COLO668 (cell line): Measurements from ENCODE around the gene MPRIP.

ENCODE experiments used
- DNase-seq: peaks from one replicate; lab custom pipeline; 2025; ENCODE audit not compliant: unreplicated experiment; lab: John Stamatoyannopoulos, UW

The MPRIP gene

DNA sequence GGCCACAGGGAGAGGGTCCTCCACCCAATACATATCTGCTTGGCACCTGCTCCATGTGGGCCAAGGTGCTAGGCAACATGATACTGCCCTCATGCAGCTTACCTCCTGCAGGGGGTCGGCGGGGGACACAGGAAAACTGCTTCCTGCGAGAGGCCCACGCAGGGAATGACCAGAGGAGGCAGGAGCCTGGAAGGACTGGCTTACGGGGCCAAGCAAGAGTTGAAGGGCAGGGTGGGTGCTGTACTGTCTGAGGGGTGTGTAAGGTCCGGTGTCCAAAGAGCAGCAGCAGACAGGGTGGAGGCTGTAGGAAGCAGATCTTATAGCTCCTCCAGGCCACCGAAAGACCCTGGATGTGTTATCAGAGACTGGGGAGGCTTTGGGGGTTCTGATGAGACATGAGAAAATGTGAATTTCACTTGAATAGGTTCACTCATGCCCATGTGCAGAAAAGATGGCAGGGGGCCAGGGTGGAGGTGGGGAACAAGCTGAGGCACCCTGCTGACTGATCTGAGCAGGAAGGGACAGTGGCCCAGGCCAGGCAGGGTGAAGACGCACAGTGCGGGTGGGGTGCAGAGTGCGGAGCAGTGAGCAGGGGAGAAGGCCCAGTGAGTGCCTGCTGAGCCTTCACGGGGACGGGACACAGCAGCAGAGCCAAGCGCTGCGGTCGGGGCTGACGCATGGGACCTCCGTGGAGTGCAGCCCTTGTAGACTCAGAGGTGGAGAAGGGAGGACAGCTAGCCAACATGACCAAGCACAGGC, 186.4 kb downstream of the MPRIP start:
- no peak for DNase-seq

DNA sequence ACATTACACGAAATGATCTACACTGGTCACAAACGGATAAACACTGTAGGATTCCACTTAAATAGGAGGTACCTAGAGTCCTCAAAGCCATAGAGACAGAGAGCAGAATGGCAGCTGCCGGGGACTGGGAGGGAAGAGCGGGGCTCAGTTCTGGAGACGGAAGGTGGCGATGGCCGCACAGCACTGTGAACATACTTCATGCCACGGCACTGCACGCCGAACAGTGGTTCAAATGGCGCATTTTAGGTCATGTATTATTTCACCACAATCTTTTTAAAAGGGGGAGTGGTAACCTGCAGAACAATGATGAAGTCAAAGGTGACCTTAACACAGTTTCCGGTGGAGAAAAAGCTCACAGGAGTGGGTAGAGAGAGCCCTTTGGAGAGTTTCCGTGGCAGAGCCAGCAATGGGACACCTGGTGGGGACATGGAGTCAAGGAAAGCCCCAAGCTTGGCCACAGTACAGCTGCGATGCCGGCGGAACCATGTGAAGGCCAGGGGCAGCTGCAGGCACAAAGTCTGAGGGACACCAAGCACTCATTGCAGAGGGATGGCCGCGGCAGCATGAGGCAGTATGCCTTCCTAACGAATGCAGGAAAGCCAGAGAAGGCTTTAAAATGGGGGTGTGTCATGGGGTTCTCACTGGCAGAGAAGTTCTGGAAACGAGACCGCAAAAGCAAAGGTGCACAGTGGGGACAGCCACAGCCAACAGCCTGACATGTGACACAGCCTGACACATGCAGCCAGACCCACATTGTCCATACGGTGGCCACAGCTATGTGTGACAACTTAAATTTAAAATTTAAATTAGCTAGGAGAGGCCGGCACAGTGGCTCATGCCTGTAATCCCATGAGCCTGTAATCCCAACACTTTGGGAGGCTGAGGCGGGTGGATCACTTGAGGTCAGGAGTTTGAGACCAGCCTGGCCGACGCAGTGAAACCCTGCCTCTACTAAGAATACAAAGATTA, 187.4 kb downstream of the MPRIP start:
- DNase-seq, result no peak

DNA sequence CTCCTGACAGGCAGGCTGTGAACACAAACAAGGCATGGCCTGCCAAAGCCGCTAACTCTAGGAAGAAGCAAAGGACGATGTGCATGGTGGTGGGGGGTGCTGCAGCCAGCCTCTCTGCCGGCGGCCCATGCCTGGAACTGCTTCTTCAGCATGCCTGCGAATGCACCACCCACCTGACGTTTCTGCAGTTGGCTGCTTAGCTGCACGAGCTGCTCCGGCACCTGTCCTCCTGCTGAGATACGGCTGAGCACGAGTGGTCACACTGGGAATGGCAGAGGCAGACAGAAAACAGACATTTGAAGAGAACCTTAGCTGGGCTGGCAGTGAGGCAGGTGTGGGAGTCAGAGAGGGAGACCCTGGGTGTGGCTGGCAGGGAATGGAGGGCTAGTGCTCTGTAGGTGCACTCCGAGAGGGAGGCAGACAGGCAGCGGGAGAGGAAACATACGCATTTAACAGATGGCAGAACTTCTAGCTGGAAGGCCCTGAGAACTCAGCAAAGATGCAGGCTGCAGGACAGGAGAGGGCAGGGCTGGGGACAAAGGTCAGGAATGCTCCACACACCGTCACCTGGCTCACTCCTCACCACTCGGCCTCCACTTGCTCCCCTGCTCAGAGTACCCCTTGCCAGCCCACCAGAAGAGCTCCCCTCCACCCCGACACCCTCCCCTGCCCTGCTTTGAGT, 189.5 kb downstream of the MPRIP start:
- DNase-seq, result no peak

DNA sequence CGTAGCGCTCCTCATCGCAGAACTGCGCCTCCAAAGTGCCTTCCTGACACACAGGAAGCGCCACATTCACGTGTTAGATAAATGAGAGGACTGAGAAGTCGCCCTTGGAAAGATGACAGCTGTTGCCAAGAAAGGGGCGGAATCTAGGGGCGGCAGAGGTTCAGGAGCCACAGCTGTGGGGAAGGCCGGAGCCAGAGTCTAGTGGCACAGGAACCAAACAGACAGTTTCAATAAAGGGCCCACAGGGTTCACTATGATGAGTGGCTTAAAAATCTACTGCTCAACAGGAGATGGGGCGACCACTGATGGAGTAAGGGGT, 190.0 kb downstream of the MPRIP start:
- DNase-seq, result no peak

DNA sequence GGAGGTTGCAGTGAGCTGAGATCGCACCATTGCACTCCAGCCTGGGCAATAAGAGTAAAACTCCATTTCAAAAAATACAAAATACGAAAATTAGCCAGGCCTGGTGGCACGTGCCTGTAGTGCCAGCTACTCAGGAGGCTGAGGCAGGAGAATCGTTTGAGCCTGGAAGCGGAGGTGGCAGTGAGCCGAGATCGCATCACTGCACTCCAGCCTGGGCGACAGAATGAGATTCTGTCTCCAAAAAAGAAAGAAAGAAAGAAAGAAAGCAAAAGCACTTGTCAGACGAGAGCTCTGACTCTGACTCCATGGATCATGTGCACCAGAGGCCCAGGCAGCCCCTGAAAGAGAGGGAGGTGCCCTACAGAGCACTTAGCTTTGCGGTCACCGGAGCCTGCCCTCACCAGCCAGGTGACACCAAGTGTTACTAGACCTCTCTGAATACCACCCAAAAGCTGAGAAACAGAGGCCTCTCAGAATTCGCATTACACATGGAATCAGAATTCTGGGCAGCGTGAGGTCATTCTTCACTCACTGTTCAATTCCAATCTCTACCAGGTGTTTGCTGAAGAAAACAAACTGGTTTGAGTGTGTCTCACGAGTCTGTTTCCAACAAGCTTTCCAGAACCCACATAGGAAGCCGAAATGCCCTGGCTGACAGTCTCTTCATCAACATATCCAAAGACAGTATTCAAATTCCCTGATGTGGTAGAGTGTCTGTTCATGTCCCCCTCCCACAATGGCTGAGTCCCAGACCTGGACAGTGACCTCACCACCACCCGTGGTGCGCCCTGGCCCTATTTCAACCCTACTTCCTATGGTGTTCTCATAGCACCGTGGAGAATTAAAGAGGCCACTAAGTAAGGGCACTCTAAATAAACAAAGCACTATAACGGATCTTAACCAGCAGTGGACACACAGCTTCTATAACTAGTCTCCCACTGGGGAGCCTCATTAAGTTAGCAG, 193.2 kb downstream of the MPRIP start:
- peak; percentile 40 for DNase-seq

DNA sequence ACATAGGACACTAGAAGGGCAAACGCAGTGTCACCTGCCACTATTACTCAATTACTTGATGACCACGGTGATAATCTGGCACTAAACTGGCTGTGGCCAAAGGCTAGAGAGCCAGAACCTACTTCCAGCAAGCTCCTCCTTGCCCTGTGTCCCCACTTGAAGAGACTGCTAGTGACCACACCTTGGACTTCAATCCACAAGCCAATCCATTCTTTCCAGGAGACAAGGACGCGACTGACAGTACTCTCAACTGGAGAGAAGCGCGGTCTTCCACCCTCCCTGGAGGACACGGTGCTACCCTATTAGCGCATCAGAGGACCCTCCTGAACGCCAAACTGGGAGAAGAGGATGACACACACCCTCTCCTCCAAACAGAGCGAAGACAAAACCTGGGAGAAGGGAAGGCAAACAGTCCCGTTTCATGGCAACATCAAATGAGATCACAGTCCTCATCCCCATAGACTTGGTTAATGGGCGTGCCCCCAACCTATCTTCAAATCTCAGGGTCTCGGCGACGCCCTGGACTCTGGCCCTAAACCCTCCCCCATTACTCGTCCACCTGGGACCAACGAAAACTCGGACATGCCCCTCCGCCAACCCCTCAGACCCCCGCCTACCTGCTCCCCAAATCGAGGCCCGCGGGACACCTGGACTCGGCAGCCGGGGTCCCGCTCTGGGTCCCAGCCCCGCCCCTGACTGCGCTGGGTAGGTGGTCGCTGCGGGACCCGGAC, 194.2 kb downstream of the MPRIP start:
- peak; percentile 12 for DNase-seq

DNA sequence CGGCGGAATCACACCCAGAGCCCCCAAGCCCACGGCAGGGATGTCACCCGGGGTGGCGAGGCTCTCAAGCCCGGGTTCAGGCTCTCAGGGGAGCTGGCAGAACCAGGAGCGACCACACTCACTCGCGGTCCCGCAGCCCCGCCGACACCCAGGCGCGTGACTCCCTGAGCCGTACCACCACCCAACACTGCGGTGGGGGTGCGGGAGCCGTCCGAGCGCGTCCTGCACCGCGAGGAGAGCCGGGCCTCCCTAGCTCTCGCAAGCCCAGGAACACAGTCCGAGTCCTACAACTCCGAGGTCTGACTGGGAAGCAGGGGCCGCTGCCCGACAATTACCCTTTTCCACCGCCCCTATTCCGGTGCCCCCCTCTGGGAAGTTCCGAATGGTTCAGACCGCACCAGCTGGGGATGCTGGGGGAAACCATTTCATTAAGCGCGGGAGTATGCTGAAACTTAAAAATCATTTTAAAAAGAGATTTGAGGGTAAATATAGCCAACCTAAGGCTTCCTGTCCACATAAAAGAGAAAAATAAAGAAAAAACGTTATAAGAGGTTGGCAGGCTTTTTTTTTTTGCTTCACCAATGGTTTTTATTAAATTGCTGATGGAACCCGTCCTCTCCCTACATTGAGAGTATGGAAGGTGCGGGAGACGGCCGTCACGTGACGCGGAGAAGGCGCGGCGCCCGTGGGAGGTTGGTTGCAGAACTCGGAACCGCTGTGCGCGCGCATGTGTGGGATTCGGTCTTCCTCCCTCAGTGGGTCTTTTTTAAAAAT, 195.0 kb downstream of the MPRIP start, which contains the start of gene FLCN:
FLCN (minus strand) TSS at position 143 of the 774 bp plus-strand sequence. CDS start 9,031 bp downstream, outside the sequence.
- DNase-seq, result peak; percentile 83

DNA sequence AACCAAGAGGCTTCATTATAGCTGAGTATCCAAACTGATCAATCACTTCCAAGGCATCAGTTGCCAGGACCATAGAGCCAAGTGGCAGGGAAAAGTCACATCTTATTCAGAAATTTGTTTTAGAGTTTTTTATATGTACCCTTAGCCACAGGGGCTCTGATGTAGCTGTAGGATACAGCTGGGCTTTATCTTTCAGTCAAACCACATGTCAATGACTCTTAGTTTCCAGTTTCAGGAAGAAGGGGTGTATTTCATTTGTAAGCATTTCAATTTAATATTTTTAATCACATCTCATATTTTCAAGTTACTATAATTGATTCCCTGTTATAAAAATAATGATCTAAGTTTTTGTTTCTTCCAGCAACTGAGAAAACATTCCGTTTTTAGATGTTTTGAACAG, 197.6 kb downstream of the MPRIP start:
- no peak for DNase-seq

DNA sequence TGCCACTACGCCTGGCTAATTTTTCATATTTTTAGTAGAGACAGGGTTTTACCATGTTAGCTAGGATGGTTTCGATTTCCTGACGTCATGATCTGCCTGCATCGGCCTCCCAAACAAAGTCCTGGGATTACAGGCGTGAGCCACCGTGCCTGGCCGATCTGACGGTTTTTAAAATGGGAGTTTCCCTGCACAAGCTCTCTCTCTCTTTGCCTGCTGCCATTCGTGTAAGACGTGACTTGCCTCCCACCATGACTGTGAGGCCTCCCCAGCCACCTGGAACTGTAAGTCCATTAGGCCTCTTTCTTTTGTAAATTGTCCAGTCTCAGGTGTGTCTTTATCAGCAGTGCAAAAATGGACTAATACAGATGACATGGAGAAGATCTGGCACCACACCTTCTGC, 199.4 kb downstream of the MPRIP start:
- DNase-seq, result no peak

DNA sequence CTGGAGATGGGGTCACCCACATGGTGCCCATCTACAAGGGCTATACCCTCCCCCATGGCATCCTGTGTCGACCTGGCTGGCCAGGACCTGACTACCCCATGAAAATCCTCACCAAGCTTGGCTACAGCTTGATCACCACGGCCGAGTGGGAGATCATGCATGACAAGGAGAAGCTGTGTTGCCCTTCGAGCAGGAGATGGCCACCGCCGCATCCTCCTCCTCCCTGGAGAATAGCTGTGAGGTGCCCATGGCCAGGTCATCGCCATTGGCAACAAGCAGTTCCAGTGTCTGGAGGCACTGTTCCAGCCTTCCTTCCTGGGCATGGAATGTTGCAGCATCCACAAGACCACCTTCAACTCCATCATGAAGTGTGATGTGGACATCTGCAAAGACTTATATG, 200.0 kb downstream of the MPRIP start:
- no peak for DNase-seq
